Measurements from ENCODE around the gene TNFSF8. TPM values are rescaled to one million over a fixed set of nuclear protein-coding genes. Genes with fewer than 3 reads are reported as not detected.

Gene TNFSF8
- total RNA-seq, 2 experiments from 2014 or later: 43.5 to 45.3 TPM

DNA sequence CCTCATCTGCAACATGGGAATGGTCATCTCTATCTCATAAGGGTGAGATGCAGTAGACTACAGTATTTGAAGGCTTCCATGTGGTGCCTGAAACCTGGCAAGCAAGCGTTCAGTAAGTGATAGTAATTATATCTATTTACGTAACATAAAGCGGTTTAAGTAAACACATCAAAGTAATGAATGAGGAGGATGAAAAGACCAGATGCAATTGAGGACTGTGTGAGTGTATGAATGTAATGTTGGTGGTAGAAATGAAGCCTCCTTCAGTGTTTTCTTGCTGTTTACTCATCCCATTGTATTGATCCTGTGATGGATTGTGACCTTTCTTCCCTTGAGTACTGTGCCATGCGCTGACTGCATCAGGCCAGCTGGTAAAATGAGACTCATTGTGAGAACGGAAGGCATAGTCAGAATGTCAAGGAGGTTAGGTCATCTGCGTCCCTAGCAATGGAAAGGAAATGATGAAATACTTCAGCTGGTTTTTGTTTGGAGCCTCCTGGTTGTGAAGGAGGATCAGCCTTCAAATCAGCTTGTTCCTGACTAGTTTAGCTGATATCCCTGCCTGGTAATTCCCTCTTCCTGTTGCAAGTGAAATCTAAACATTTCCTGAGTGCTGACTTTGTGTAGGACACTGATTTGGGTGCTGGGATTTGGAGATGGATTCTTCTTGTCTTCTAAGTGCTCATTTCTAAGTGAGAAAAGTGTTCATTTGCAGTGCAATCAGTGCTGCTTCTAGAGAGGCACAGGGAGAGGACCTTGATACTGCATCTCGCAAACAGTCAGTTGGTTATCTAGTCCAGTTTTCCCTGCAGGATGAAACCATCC, 35.6 kb downstream of the TNFSF8 start:
- CTCF ChIA-PET: interaction anchor here (0.9 to 1.7 kb wide), 5 partner anchors 31 to 209 kb away, joined by 3 to 5 read pairs (median 3); no protein-coding TSS in a partner anchor
- POLR2A ChIA-PET: interaction anchor here (0.5 to 1.0 kb wide), 4 partner anchors 24 to 204 kb away, joined by 3 to 4 read pairs (median 4); no protein-coding TSS in a partner anchor

DNA sequence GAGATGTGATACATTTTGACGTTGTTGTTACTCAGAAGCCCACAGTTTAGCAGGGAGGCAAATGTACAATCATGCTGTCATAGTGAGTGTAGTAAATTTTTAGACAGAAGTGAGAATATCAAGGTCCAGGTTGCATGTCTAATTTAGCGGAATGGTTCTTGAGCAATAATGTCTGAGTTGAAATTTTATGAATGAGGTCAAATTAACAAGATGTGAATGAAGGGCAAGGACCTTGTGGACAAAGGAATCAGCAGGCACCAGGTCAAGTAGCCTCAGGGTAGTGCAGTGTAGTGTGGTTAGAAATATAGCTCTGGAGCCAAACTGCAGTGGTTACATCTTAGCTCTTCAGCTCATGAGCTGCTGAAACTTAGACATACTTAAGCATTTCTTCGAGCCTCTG, 36.2 kb downstream of the TNFSF8 start:
- ChIA-PET CTCF (interaction anchor here (1.0 to 1.7 kb wide), 3 partner anchors 31 to 209 kb away, joined by 3 to 4 read pairs (median 3); no protein-coding TSS in a partner anchor), POLR2A (interaction anchor here (0.6 to 1.0 kb wide), 2 partner anchors 25 to 35 kb away, joined by 3 to 4 read pairs; no protein-coding TSS in a partner anchor)

- CTCF ChIA-PET: no interaction called here
- POLR2A ChIA-PET: no interaction called here
These were observed 37.0 kb downstream of the TNFSF8 start for GRCh38 chr9:114893221-114894010.

GRCh38 chr9:114889802-114890224, 40.6 kb downstream of the TNFSF8 start:
- ChIA-PET POLR2A (interaction anchor here (1.5 kb wide), 1 partner anchor 10 kb away, joined by 4 read pairs; no protein-coding TSS in a partner anchor), CTCF (interaction anchor here (1.0 to 1.1 kb wide), 3 partner anchors 9 to 42 kb away, joined by 3 read pairs; no protein-coding TSS in a partner anchor)

DNA sequence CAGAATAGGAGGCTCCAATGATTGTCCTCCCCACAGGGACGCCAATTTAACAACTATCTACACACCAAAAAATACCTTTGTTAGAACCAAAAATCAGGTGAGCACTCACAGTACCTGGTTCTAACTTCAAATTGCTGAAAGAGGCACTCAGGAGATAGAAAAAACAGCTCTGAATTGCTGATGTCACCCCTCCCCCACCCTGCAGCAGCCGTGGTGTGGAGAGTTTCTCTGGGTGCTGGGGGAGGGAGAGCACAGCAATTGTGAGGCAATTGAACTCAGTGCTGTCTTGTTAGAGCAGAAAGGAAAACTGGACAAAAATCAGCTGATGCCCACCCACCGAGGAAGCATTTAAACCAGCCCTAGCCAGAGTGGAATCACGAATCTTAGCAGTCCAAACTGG, 41.8 kb downstream of the TNFSF8 start:
- ChIA-PET CTCF (interaction anchor here (1.0 to 1.1 kb wide), 2 partner anchors 8 to 41 kb away, joined by 3 read pairs; no protein-coding TSS in a partner anchor), POLR2A (interaction anchor here (1.5 kb wide), 1 partner anchor 11 kb away, joined by 4 read pairs; no protein-coding TSS in a partner anchor)

DNA sequence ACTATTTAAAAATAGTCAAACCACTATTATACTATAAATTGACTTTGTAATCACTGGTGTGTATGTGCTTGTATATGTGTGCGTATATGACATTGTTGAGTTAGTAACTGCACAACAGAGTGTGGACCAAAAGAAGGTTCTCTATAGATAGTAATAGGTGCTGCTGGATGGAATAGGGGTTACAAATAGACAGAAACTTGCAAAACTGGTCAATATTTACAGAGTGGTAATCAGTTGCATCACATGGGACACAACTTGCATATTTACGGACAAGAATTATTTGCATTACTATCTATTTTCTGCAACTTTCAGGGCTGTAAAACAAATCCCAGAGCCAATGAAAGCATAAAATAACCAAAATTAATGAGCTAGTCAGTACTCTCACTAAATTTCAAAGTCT, 42.4 kb downstream of the TNFSF8 start:
- POLR2A ChIA-PET: no interaction called here
- CTCF ChIA-PET: no interaction called here

- CTCF ChIA-PET: no interaction called here
These were observed 45.5 kb downstream of the TNFSF8 start for GRCh38 chr9:114884787-114885452.

GRCh38 chr9:114883709-114884108, 46.7 kb downstream of the TNFSF8 start:
- ChIA-PET CTCF (interaction anchor here (1.4 kb wide), 1 partner anchor 26 kb away, joined by 4 read pairs; no protein-coding TSS in a partner anchor), POLR2A (interaction anchor here (0.6 kb wide), 1 partner anchor 117 kb away, joined by 3 read pairs; no protein-coding TSS in a partner anchor)

More at GRCh38 chr9:114884787-114885452, 45.5 kb downstream of the TNFSF8 start:
- POLR2A ChIA-PET: no interaction called here

DNA sequence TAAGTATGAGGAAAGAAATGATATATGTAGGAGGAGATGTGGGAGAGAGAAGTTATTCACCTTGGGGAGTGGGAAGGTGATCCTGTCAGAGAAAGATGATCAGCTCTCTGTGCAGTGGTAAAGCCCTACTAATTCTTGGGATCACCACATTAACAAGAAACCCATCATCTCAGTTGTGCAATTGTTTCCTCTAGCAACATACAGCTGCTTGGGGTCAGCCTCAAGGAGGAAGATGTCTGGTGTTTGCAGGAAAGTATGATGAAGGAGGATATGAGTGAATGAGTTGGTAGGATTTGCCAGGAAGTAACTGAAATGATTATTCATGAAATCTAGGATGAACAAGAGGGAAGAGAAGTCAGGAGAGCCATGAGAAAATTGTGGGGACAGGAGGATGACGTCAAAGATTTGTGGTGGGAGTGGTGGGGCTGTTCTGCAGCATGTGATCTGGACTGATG, 50.1 kb downstream of the TNFSF8 start:
- POLR2A ChIA-PET: interaction anchor here (0.5 to 1.0 kb wide), 2 partner anchors 18 to 114 kb away, joined by 3 read pairs; no protein-coding TSS in a partner anchor
- CTCF ChIA-PET: interaction anchor here (1.4 kb wide), 1 partner anchor 9 kb away, joined by 3 read pairs; no protein-coding TSS in a partner anchor

DNA sequence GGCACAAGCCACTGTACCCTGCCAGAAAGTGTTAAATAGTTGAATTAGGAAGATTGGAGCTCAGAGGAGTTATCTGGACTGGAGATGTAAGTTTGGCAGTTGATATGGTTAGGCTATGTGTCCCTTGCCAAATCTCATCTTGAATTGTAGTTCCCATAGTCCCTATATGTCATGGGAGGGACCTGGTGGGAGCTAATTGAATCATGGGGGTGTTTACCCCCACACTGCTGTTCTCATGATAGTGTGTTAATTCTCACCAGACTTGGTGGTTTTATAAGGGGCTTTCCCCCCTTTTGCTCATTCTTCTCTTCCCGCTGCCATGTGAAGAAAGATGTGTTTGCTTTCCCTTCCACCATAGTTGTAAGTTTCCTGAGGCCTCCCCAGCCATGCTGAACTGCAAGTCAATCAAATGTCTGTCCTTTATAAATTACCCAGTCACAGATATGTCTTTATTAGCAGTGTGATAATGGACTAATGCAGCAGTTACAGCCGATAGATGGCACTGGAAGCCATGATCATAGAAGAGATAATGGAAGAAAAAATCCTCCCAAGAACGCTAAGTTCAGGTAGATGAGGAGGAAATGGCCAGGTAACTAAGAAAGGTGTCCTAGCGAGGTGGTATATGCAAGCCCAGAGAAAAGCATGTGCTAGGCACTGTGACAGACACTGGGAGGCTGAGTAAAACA, 51.4 kb downstream of the TNFSF8 start:
- POLR2A ChIA-PET: no interaction called here
- CTCF ChIA-PET: no interaction called here

- ChIA-PET POLR2A (no interaction called here), CTCF (interaction anchor here (1.7 kb wide), 1 partner anchor 12 kb away, joined by 4 read pairs; no protein-coding TSS in a partner anchor)
These were observed 60.5 kb downstream of the TNFSF8 start for GRCh38 chr9:114869845-114870244.

GRCh38 chr9:114869378-114869777, 61.0 kb downstream of the TNFSF8 start:
- ChIA-PET POLR2A (no interaction called here), CTCF (interaction anchor here (1.7 kb wide), 1 partner anchor 12 kb away, joined by 4 read pairs; no protein-coding TSS in a partner anchor)

DNA sequence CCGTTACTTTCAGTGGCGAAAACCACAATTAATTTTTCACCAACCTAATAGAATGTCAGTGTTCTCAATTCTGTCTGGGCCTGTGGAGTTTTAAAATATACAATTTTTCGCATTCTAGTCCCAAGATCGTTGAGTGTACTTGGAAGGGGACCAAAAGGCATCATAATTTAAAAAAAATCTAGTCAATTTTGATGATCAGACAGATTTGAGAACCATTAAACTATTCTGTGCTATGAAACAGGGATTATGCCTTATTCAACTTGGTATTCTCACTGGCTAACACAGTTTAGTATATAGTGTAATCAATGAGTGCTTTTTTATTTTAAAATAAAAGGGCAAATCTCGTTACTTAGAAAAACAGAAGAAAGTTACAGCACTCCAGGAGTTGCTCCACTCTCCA, 63.1 kb downstream of the TNFSF8 start:
- POLR2A ChIA-PET: no interaction called here
- CTCF ChIA-PET: no interaction called here

DNA sequence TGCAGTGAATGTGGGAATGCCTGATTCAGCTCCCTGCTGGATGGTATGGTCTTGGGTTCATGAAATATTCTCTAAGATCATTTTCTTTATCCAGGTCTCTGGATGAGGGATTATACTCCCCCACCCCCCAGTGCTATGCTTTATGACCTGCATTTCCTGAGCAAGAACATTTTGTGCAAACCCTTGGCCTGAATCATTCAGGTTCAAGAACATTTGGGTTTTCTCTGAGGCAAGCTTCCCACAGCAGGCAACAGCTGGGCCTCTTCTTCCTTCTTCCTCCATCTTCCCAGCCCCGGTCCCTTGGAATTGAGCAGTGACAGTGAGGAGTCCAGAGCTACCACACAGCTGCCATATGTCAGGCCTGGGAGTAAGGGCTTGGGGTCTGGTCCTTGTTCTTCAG, 65.9 kb downstream of the TNFSF8 start:
- POLR2A ChIA-PET: no interaction called here
- CTCF ChIA-PET: no interaction called here

- ChIA-PET CTCF (no interaction called here), POLR2A (no interaction called here)
These were observed 68.3 kb downstream of the TNFSF8 start for GRCh38 chr9:114861922-114862605.

DNA sequence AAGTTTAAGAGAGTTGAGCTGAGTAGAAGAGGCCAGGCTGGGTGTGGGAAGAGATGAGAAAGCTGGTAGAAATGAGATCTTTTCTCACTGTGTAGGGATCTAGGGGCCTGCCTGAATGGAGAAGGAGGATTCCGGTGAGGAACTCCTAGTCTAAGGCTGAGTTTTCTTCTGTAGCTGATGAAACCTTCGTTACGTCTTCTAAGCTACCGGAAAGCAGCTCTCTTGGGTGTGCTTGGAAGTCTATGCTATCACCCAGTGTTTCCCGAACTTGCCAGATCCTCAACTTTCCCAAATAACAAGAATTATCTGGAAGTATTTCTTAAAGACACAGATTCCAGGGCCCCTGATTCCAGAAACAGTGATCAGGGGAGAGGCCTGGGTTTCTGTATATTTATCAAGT, 69.1 kb downstream of the TNFSF8 start:
- CTCF ChIA-PET: no interaction called here
- POLR2A ChIA-PET: no interaction called here

DNA sequence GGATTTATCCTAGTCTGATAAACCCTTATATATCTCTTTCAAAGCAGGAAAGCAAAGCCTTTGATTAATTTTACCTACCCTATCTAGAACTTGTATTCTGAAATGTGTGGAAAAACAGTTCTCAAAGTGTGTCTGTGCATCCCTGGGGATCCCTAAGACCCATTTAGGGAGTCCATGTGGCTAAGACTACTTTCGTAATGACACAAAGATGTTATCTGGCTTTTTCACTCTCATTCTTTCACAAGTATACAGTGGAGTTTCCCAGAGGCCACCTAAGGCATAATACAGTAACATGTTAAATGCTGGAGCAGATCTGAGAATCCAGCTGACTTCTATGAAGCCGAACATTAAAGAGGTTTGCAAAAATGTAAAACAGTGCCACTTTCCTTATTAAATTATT, 70.2 kb downstream of the TNFSF8 start:
- POLR2A ChIA-PET: no interaction called here

GRCh38 chr9:114856942-114857315, 73.5 kb downstream of the TNFSF8 start:
- CTCF ChIA-PET: interaction anchor here (1.3 kb wide), 1 partner anchor 13 kb away, joined by 4 read pairs; no protein-coding TSS in a partner anchor
- POLR2A ChIA-PET: no interaction called here

More for the DNA sequence above, 70.2 kb downstream of the TNFSF8 start:
- CTCF ChIA-PET: no interaction called here
